KBM-7 (cell line): Measurements from ENCODE around the gene DEFB127.
"Not testable (repeated sequence)": the region's sequence is repeated elsewhere in the genome, so short reads cannot be mapped to it uniquely, and the experiment has no call there.

Source experiments
- DNase-seq: peaks from one replicate; pipeline ENCODE4 v3.0.0-alpha.2; 2015
- in situ Hi-C: fragments of 300-500 bp; cut with MboI; formaldehyde crosslinking; loops from 2 replicates; pipeline ENCODE4 v1.14.3; 2020; ENCODE audit warnings: low sequenced_read_pairs, low pct_unique_long_range_greater_than_20kb, mixed read lengths

The DEFB127 gene

GRCh38 chr20:157154-157553, at the start of gene DEFB127:
DEFB127 (plus strand) TSS chr20:157454; CDS start chr20:157545, 91 bp downstream.
- in situ Hi-C loops, result no loop called here
- no peak for DNase-seq

- DNase-seq, result no peak
- in situ Hi-C loops, result no loop called here
These were observed 44.9 kb upstream of the DEFB127 start for GRCh38 chr20:112396-112795.

- no peak for DNase-seq
These were observed 39.7 kb upstream of the DEFB127 start for GRCh38 chr20:117518-117917.

GRCh38 chr20:129786-130323, 27.4 kb upstream of the DEFB127 start:
- in situ Hi-C loops, DNase-seq: not testable (repeated sequence)

More at GRCh38 chr20:117518-117917, 39.7 kb upstream of the DEFB127 start:
- in situ Hi-C loops, result no loop called here

- in situ Hi-C loops, result no loop called here
- peak; percentile 35 for DNase-seq
These were observed 19.4 kb upstream of the DEFB127 start for GRCh38 chr20:137668-138490.

GRCh38 chr20:142290-142689, 15.0 kb upstream of the DEFB127 start, which contains the start of gene DEFB126:
DEFB126 (plus strand) TSS chr20:142590; CDS start chr20:142629, 39 bp downstream.
- no peak for DNase-seq
- in situ Hi-C loops, result no loop called here

GRCh38 chr20:145877-146276, 11.4 kb upstream of the DEFB127 start:
- in situ Hi-C loops, result no loop called here
- DNase-seq, result no peak

- no peak for DNase-seq
- in situ Hi-C loops, result no loop called here
These were observed 5.1 kb upstream of the DEFB127 start for GRCh38 chr20:152131-152530.

- DNase-seq, result no peak
- in situ Hi-C loops, result no loop called here
These were observed 7.4 kb downstream of the DEFB127 start for GRCh38 chr20:164618-165017.

GRCh38 chr20:168876-169275, 11.6 kb downstream of the DEFB127 start:
- in situ Hi-C loops, result no loop called here
- DNase-seq, result no peak

GRCh38 chr20:184288-184687, 27.0 kb downstream of the DEFB127 start:
- in situ Hi-C loops, result no loop called here
- DNase-seq, result no peak

- DNase-seq, result no peak
- in situ Hi-C loops, result no loop called here
These were observed 30.5 kb downstream of the DEFB127 start for GRCh38 chr20:187733-188132.

- DNase-seq, result no peak
- in situ Hi-C loops, result no loop called here
These were observed 32.4 kb downstream of the DEFB127 start, which contains the start of gene DEFB128 for GRCh38 chr20:189611-190010. DEFB128 (minus strand) TSS chr20:189711; CDS start chr20:189623, 88 bp downstream.

- in situ Hi-C loops, result no loop called here
- DNase-seq, result no peak
These were observed 41.0 kb downstream of the DEFB127 start for GRCh38 chr20:198225-198624.

GRCh38 chr20:199996-200395, 42.7 kb downstream of the DEFB127 start:
- peak; percentile 40 for DNase-seq
- in situ Hi-C loops, result no loop called here

- in situ Hi-C loops, DNase-seq: not testable (repeated sequence)
These were observed 46.4 kb downstream of the DEFB127 start for GRCh38 chr20:203630-204029.
